NCI-H128 (cell line): Measurements from ENCODE around the gene CCT8L2.
"Not testable (repeated sequence)": the region's sequence is repeated elsewhere in the genome, so short reads cannot be mapped to it uniquely, and the experiment has no call there.

ENCODE experiments used
- DNase-seq: peaks from one replicate; lab custom pipeline; 2025; ENCODE audit not compliant: unreplicated experiment; lab: John Stamatoyannopoulos, UW

Gene CCT8L2

GRCh38 chr22:16559996-16560395, 32.6 kb downstream of the CCT8L2 start:
- not testable (repeated sequence) for DNase-seq

GRCh38 chr22:16559056-16559955, 33.3 kb downstream of the CCT8L2 start:
- no peak for DNase-seq

- not testable (repeated sequence) for DNase-seq
Measured at GRCh38 chr22:16558376-16558945, 34.1 kb downstream of the CCT8L2 start.

GRCh38 chr22:16557511-16557910, 35.1 kb downstream of the CCT8L2 start:
- DNase-seq = not testable (repeated sequence)

GRCh38 chr22:16555077-16555994, 37.3 kb downstream of the CCT8L2 start:
- DNase-seq = not testable (repeated sequence)

- not testable (repeated sequence) for DNase-seq
Measured at GRCh38 chr22:16543310-16543709, 49.3 kb downstream of the CCT8L2 start.
